Stimulated activated memory B cell treated with anti-CD40 and anti-IgM and Interleukin-4, amounts not matched to agents 10 μg/mL and 1 μg/mL and 100 μg/mL, for 72 hours (primary cell): ENCODE data around the gene SGMS1.
A peak's percentile ranks its signal among the peaks of the same experiment; 100 is the strongest.

ENCODE experiments used
- ATAC-seq: fragments of 150-1000 bp; cut with Tn5 transposase; 2 replicates; pipeline ENCODE4 v1.10.0; 2021
- H3K27ac Mint-ChIP-seq: one replicate; pipeline ENCODE4 v1.8.0; 2022; ENCODE audit warnings: mild to moderate bottlenecking, mixed read lengths
- H3K27me3 Mint-ChIP-seq: one replicate; pipeline ENCODE4 v1.8.0; 2022; ENCODE audit warnings: mixed read lengths
- H3K36me3 Mint-ChIP-seq: one replicate; pipeline ENCODE4 v1.8.0; 2022; ENCODE audit warnings: mixed read lengths
- H3K4me1 Mint-ChIP-seq: one replicate; pipeline ENCODE4 v1.8.0; 2022; ENCODE audit warnings: mixed read lengths
- H3K4me3 Mint-ChIP-seq: one replicate; pipeline ENCODE4 v1.8.0; 2022; ENCODE audit warnings: mild to moderate bottlenecking, moderate library complexity, mixed read lengths
- H3K9me3 Mint-ChIP-seq: one replicate; pipeline ENCODE4 v1.8.0; 2022; ENCODE audit warnings: mixed read lengths

The SGMS1 gene

DNA sequence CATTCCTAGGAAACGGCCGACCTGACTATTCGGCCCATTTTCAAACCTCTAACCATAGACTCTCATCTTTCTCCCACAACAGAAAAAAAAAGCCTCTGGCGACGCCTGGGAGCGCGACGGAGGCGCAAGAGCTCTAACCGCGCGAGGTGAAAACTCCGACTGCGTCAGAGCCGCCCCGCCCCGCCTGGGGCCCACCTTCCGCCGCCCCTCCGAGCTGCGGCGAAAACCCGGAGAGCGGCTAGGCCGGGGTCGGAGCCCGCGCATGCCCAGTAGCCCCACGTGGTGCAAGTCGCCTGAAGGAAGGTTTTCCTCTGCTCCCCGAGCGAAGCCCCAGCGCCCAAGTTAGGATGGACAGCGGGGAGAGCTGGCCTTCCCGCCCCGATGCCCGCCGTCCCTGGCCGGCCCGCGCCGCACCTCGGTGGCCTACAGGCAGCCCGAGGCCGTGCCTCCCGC is 683 bp upstream of the SGMS1 start:
- Mint-ChIP-seq H3K27me3 (no peaks in the 10 kb centered on the region), H3K36me3 (no peaks in the 10 kb centered on the region), H3K9me3 (no peaks in the 10 kb centered on the region), H3K27ac (peak overlapping the region; percentile 81), H3K4me3 (peak overlapping the region; percentile 90), H3K4me1 (peaks cover 25% of the 10 kb centered on the region)
- ATAC-seq: peak; percentile 84

DNA sequence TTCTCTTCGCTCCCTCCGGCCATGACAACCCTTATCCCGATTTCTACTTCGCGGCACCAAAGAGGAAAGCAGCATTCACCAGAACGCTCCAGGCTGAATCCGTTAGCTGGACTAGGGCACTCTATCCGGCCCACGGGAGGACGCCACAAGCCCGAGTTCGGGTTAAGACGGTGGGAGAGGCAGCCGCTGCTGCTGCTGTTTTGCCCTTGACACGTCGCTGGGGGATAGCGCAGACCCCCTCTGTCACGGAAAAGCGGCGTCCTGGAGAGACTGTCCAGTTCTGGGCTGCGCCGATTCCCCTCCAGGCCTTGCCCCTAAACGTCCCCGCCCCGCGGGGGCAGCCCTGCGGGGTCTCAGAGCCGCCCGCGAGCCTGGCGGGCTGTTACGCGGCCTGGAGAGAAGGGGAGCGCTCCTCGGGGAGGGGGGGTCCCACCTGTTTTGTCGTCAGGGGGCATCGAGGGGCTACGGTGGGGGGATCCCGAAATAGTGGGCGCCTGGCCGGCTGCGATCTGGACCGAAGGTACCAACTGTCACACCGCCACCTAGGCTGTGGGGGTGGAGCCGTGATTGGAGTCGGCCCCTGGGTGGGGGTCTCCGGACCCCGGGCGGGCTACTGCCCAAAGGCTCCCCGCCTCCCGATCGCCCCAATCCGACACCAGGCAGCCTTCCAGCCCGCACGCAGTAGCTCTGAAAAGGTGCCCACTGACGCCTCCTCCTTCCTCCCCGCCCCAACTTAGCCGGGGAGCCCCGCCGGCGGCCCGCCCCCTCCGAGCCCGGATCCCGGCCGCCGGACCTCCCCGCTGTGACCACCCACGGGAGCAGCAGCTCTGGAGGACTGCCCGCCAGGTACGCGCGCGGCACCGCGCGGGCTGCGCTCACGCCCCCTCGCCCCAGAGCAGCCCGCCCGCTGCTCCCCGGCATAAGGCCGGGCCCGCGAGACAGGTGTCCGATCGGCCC is 772 bp downstream of the SGMS1 start:
- H3K4me3 Mint-ChIP-seq: peak overlapping the region; percentile 90
- H3K27ac Mint-ChIP-seq: peak overlapping the region; percentile 81
- no peaks in the 10 kb centered on the region for H3K27me3 Mint-ChIP-seq
- H3K36me3 Mint-ChIP-seq: no peaks in the 10 kb centered on the region
- H3K4me1 Mint-ChIP-seq: peaks cover 40% of the 10 kb centered on the region
- ATAC-seq: peak; percentile 49
- no peaks in the 10 kb centered on the region for H3K9me3 Mint-ChIP-seq

DNA sequence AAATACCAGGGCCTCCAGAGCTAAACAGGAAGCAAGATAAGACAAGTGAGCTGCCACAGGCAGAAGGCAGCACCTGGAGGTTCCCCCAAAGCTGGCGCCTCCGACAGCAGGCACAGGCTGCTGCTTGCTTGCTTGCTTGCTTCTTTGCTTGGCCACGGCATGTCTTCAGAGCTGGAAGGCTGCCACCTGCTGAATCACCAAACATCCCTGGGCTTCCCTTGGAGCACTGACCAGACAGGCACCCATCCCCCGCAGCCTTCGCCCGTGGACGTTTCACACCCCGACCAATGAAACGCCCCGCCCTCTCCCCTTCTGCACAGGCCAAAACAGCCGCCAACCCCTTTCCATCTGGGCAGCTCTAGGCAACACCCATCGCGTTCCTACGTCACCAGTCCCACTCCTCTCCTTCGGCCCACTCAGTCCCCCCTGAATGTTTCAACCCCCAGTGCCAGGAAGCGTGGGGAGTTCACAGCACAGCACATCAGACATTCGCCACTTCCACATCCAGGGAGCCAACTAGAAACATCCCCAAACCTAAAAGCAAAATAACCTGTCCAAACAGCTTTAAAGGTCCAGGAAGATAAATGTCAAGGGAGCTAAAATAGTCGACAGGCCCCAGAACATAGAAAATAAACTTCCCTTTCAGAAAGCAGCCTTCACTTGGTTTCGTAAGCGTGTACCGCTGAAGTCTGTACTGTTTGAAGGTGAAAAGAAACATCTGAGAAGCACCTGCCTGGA is 1.6 kb downstream of the SGMS1 start:
- no peaks in the 10 kb centered on the region for H3K36me3 Mint-ChIP-seq
- H3K4me1 Mint-ChIP-seq: peaks cover 41% of the 10 kb centered on the region
- no peaks in the 10 kb centered on the region for H3K9me3 Mint-ChIP-seq
- peak overlapping the region; percentile 81 for H3K27ac Mint-ChIP-seq
- ATAC-seq: peak; percentile 14
- H3K4me3 Mint-ChIP-seq: peak overlapping the region; percentile 90
- no peaks in the 10 kb centered on the region for H3K27me3 Mint-ChIP-seq

DNA sequence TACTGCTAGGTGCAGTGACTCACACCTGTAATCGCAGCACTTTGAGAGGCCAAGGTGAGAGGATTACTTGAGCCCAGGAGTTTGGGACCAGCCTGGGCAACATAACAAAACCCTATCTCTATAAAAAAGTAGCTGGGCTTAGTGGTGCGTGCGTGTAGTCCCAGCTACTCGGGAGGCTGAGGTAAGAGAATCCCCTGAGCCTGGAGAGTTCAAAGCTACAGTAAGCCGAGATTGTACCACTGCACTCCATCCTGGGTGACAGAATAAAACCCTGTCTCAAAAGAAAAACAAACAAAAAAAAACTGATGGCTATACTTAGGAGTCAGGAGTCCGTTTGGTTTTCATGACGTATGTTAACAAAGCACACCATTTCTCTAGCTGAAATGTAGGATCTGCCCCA is 2.9 kb downstream of the SGMS1 start:
- no peaks in the 10 kb centered on the region for H3K36me3 Mint-ChIP-seq
- no peaks in the 10 kb centered on the region for H3K9me3 Mint-ChIP-seq
- peaks cover 41% of the 10 kb centered on the region for H3K4me1 Mint-ChIP-seq
- no peak overlapping the region for H3K4me3 Mint-ChIP-seq
- peak overlapping the region; percentile 81 for H3K27ac Mint-ChIP-seq
- H3K27me3 Mint-ChIP-seq: no peaks in the 10 kb centered on the region
- ATAC-seq: no peak

DNA sequence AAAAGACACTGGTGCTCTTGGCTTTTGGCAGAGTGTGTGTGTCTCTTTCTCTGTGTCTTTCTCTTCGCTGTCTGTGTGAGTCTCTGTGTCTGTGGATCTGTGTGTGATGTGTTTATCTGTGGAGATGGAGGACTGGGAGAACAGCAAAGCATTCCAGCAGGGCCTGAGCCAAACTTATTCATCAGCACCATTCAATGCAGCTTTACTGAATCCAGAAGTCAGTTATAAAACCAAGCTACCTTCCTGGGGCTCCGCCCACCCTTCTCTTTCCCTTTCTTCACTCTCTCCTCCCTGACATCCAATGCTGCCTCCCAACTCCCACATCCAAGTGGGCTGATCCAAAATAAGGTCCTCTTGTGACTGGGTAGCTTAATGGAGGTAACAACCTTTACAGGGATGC is 3.9 kb downstream of the SGMS1 start:
- no peaks in the 10 kb centered on the region for H3K9me3 Mint-ChIP-seq
- no peak for ATAC-seq
- no peak overlapping the region for H3K4me3 Mint-ChIP-seq
- no peaks in the 10 kb centered on the region for H3K36me3 Mint-ChIP-seq
- peaks cover 42% of the 10 kb centered on the region for H3K4me1 Mint-ChIP-seq
- H3K27ac Mint-ChIP-seq: peak overlapping the region; percentile 81
- no peaks in the 10 kb centered on the region for H3K27me3 Mint-ChIP-seq

DNA sequence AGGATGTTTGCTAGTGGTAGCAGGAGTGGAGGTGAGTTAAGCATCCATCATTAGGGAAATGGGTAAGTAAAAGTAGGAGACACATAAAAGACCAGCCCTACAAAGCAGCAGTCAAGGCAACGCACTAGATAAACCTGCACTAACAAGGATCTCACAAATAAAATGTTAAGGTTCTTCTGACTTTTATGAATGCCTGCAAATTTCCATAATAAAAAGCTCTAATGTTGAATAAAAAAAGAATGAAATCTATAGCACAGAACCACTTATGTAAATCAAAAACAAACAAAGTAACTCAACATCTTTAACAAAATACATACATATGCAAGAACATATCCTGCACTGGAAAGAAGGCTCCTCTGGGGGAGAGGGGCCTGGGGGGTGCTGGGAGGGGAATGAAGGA is 4.6 kb downstream of the SGMS1 start:
- H3K4me3 Mint-ChIP-seq: no peak overlapping the region
- H3K27me3 Mint-ChIP-seq: no peaks in the 10 kb centered on the region
- peaks cover 50% of the 10 kb centered on the region for H3K4me1 Mint-ChIP-seq
- no peaks in the 10 kb centered on the region for H3K36me3 Mint-ChIP-seq
- H3K27ac Mint-ChIP-seq: peak overlapping the region; percentile 81
- no peaks in the 10 kb centered on the region for H3K9me3 Mint-ChIP-seq
- no peak for ATAC-seq

DNA sequence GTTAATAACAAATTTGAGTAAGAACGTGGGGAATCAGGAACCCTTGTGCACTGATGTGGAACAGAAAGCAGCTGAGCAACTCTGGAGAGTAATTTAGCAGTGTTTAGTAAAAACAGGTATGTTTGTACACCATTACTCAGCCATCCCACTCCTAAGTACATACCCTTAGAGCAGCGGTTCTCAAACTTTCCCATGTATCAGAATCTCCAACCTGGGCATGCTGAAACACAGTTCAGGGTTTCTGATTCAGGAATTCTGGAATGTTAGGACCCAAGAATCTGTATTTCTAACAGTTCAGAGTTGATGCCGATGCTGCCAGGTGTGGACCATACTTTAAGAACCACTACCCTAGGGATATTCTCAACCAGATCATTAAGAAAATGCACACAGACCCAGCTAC is 5.1 kb downstream of the SGMS1 start:
- Mint-ChIP-seq H3K4me1 (peaks cover 55% of the 10 kb centered on the region), H3K27ac (peak overlapping the region; percentile 81), H3K4me3 (no peak overlapping the region), H3K27me3 (no peaks in the 10 kb centered on the region), H3K36me3 (no peaks in the 10 kb centered on the region), H3K9me3 (no peaks in the 10 kb centered on the region)
- ATAC-seq: no peak

DNA sequence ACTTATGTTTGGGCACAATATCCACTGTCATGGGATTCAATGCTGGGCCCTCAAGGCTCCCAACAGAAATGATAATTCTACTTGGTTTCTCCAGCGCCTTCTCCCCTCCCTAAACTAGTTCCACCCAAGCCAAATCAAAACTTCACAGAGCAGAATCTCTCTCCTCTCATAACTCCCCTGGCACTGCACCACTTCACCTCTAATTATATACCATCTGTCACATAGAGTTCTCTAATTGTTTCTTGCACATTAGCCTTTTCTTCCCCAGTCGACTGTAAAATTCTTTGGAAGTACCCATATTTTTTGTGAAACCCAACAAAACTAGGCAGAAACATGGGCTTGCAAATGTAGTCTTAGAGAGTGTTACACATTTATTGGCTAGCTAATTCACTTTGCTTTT is 8.1 kb downstream of the SGMS1 start:
- H3K9me3 Mint-ChIP-seq: no peaks in the 10 kb centered on the region
- no peaks in the 10 kb centered on the region for H3K36me3 Mint-ChIP-seq
- ATAC-seq: no peak
- peaks cover 72% of the 10 kb centered on the region for H3K4me1 Mint-ChIP-seq
- no peak overlapping the region for H3K27ac Mint-ChIP-seq
- H3K27me3 Mint-ChIP-seq: no peaks in the 10 kb centered on the region
- H3K4me3 Mint-ChIP-seq: no peak overlapping the region

DNA sequence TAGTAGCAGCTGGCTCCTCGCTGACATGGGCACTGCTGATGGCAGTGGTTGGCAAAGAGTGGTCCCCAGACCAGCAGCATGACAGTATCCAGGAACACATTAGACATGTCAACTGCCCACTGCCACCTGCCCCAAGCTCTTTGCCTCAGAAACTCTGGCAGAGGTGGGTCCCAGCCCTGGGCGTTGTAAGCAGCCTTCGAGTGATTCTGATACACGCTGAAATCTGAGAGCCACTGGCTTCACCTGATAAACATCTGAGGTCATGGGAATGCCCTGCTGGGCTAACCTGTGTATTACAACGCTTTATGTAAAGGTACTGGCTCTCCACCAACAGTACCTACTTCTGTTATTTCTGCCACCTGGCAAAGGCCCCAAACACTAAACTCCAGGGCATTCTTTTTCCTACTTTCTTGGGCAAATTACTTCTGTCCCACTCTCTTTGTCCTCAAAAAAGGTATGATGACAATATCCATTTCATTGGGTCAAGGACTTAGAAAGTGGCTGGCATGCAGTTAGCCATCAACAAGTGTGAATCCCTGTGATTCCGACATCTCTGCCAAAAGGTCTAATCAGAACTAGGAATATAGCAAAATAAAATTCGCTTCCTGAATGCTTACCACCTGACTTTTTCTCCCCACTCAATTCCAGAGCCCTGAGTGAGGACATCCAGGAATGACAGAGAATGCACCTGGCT is 9.2 kb downstream of the SGMS1 start:
- Mint-ChIP-seq H3K4me1 (peaks cover 64% of the 10 kb centered on the region), H3K36me3 (no peaks in the 10 kb centered on the region), H3K4me3 (no peak overlapping the region), H3K27me3 (no peaks in the 10 kb centered on the region), H3K9me3 (no peaks in the 10 kb centered on the region), H3K27ac (no peak overlapping the region)
- ATAC-seq: peak; percentile 43

DNA sequence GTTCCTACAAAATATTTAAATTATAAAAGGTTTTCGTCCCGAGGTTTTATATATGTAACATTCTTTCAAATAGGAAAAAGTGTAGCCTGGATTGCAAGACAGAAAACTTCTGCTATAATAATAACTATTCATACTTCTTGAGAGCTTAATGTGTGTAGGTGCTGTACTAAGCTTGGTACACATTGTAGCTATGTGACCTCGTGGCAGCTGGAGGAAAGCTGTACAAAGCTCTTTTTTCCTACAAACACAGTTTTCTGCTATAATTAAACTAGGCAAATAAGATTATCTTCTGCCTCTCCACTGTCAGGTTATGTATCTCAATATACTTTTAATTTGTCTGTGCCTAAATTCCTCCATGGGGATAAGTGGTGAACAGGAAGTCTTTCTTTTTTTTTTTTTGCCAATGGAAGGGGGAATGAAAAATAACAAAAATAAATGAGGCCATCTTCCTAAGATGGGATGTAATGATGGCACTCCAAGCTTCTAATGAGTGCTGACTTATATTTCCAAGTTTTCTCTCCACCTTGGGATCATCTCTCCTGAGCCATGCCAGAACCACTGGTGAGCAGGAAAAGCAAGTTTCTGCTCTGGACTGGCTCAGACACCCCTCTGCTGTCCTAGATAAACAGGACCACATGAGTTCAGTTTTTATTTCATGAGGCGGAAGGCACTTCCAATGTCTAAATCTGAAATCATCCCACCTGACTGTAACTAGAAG is 9.9 kb downstream of the SGMS1 start:
- no peak overlapping the region for H3K4me3 Mint-ChIP-seq
- no peak overlapping the region for H3K27ac Mint-ChIP-seq
- H3K9me3 Mint-ChIP-seq: no peaks in the 10 kb centered on the region
- no peaks in the 10 kb centered on the region for H3K36me3 Mint-ChIP-seq
- ATAC-seq: no peak
- peaks cover 57% of the 10 kb centered on the region for H3K4me1 Mint-ChIP-seq
- no peaks in the 10 kb centered on the region for H3K27me3 Mint-ChIP-seq

DNA sequence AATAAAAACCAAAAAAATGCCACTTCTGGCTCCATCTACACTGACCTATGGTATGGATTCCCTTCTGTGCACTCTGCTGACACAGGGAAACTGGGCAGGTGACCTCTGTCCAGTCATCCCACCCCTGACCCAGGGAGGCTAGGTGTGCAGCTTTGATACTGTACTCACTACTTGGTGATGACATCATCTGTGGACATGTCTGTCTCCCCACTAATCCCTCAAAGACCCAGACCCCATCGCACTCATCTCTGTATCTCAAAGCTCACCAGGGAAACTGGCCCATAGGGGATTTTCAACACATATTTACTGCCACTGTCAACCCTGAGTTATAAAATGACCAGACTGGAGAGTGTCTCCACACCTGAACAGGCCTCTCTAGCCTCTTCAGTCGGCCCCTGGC is 10.6 kb downstream of the SGMS1 start:
- H3K36me3 Mint-ChIP-seq: no peaks in the 10 kb centered on the region
- ATAC-seq: no peak
- H3K4me3 Mint-ChIP-seq: no peak overlapping the region
- H3K4me1 Mint-ChIP-seq: peaks cover 53% of the 10 kb centered on the region
- no peaks in the 10 kb centered on the region for H3K27me3 Mint-ChIP-seq
- no peaks in the 10 kb centered on the region for H3K9me3 Mint-ChIP-seq
- H3K27ac Mint-ChIP-seq: no peak overlapping the region

DNA sequence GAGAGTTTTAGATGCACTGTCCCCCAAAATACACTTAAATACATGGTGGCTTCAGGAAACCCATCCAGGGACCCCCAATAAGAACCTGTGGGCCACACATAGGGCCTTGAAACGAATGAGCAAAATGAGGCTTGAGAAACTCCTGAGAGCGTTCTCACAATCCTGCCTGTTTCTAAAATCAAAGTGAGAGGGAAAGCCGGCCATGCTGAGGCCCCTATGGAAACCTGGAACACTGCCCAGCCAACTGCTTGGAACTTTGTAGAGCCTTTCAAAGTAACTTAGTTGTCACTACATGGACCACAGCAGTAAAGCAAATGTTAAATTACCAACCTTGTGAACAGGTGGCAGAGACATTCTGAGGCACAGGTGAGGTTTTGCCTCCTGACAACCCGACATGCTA is 13.4 kb downstream of the SGMS1 start:
- ATAC-seq: no peak
- Mint-ChIP-seq H3K27ac (no peak overlapping the region), H3K4me1 (peaks cover 64% of the 10 kb centered on the region), H3K36me3 (peaks cover 4% of the 10 kb centered on the region), H3K27me3 (no peaks in the 10 kb centered on the region), H3K9me3 (no peaks in the 10 kb centered on the region), H3K4me3 (no peak overlapping the region)

DNA sequence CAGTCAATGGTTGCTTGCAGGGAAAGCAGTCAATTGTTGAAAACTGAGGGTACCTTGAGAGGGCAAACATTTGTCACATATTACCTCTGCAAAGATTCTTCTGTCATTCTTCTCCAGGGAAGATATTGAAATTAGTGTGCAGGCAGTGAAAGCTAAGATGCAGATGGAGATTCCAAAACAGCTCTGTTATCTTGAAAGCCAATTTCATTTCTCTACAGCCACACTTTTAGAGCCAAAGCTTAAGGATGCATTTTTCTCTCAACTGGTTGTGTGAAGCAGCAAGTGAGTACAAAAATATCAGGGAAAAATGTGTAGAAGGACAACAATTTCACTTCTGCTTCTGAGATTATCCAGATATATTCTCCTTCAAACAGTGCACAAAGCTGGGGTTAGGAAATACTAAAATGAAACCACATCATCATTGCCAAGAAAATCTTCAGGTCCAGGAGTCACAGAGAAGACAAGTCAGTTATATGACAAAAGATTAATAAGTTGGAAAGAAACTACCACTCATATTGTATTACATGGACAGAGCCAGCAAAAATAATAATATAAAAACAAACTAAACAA is 16.3 kb downstream of the SGMS1 start:
- H3K27me3 Mint-ChIP-seq: no peaks in the 10 kb centered on the region
- no peaks in the 10 kb centered on the region for H3K9me3 Mint-ChIP-seq
- no peak overlapping the region for H3K27ac Mint-ChIP-seq
- peaks cover 64% of the 10 kb centered on the region for H3K4me1 Mint-ChIP-seq
- peaks cover 4% of the 10 kb centered on the region for H3K36me3 Mint-ChIP-seq
- ATAC-seq: no peak
- H3K4me3 Mint-ChIP-seq: no peak overlapping the region

DNA sequence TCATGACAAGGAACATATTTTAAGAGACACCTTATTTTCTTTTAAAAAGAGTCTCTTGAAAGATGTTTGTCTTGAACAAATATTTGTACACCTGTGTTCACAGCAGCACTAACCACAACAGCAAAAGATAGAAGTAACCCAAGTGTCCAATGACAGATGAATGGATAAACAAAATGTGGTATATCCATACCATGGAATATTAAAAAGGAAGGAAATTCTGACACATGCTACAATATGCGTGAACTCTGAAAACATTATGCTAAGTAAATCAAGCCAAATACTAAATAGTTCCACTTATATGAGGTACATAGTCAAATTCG is 17.8 kb downstream of the SGMS1 start:
- H3K27me3 Mint-ChIP-seq: no peaks in the 10 kb centered on the region
- no peak overlapping the region for H3K27ac Mint-ChIP-seq
- H3K36me3 Mint-ChIP-seq: peaks cover 4% of the 10 kb centered on the region
- H3K9me3 Mint-ChIP-seq: no peaks in the 10 kb centered on the region
- H3K4me1 Mint-ChIP-seq: peaks cover 58% of the 10 kb centered on the region
- ATAC-seq: no peak
- H3K4me3 Mint-ChIP-seq: no peak overlapping the region
